Panc1 (cell line): ENCODE data around the gene PHF20.

Source experiments
- REST ChIP-seq, 2 experiments: IDR thresholded peaks; 2 replicates each; pipeline ENCODE4 v1.6.1; 2011 to 2012; ENCODE audit warnings: low read depth in 2 of 2, control low read depth in 1 of 2, low read length in 1 of 2, mild to moderate bottlenecking in 1 of 2, moderate library complexity in 1 of 2; ENCODE audit not compliant: insufficient read depth in 1 of 2
- TCF7L2 ChIP-seq: IDR thresholded peaks from 2 replicates; pipeline ENCODE4 v1.6.1; 2011; ENCODE audit warnings: mild to moderate bottlenecking, low read depth, low read length, inconsistent platforms

GRCh38 chr20:35839904-35840303 lies 68.1 kb downstream of the PHF20 start:
- no peak for TF ChIP-seq TCF7L2
- no peak for TF ChIP-seq REST (IDR thresholded peaks at IDR 0.05; ENCODE audit: insufficient read depth in 1 of 2, low read depth in 2 of 2, low read length in 1 of 2)
